ENCODE results near the gene SLC16A6.

- TF ChIP-seq CTCF (IDR thresholded peaks at IDR 0.05): no peak
- no peak for TF ChIP-seq POLR2A (IDR thresholded peaks at IDR 0.05)
Measured at GRCh38 chr17:68325961-68326360, 35.0 kb upstream of the SLC16A6 start.

All from esophagus squamous epithelium (tissue), 4 donors.